Measurements from ENCODE around the gene CENPP. TPM values are rescaled to one million over a fixed set of nuclear protein-coding genes. Genes with fewer than 3 reads are reported as not detected.
A peak's percentile ranks its signal among the peaks of the same experiment; 100 is the strongest.

CENPP gene
- polyA plus RNA-seq, 2 of the 4 experiments (the other 2 are of a cell fraction), result 7.2 to 13.4 TPM

DNA sequence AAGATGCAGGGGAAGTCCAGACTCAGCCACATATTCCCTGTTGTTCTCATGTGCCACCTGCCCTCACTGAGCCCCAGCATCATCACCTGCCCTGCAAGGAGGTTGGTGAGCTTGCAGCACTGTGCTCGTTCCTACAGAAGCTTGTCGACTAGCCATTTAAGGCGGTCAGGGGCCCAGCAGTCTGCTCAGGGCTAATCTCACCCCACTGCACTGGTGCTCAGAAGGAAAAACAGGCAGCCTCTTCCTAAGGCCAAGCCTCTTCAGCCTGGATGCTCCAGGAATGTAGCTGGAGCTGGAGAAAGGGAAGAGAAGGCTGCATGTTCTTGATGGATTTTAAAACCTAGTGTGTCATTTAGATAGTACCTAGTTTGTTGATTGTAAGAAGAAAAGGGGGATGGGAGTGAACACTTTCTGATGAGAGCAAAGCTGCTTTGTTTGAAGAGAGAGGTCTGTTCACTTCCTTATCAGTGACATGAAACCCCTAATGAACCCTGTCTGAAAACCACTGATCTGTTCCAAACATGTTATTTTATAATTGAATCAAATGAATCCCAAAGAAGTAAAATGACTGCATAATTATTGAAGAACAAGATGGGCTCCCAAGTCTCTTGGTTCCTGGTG lies 167.1 kb downstream of the CENPP start (continued):
- TF ChIP-seq, protein P1, sequence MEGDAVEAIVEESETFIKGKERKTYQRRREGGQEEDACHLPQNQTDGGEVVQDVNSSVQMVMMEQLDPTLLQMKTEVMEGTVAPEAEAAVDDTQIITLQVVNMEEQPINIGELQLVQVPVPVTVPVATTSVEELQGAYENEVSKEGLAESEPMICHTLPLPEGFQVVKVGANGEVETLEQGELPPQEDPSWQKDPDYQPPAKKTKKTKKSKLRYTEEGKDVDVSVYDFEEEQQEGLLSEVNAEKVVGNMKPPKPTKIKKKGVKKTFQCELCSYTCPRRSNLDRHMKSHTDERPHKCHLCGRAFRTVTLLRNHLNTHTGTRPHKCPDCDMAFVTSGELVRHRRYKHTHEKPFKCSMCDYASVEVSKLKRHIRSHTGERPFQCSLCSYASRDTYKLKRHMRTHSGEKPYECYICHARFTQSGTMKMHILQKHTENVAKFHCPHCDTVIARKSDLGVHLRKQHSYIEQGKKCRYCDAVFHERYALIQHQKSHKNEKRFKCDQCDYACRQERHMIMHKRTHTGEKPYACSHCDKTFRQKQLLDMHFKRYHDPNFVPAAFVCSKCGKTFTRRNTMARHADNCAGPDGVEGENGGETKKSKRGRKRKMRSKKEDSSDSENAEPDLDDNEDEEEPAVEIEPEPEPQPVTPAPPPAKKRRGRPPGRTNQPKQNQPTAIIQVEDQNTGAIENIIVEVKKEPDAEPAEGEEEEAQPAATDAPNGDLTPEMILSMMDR (IDR thresholded peaks at IDR 0.05), result no peak
- no peak for TF ChIP-seq CHD4 (IDR thresholded peaks at IDR 0.05; ENCODE audit: borderline replicate concordance)

DNA sequence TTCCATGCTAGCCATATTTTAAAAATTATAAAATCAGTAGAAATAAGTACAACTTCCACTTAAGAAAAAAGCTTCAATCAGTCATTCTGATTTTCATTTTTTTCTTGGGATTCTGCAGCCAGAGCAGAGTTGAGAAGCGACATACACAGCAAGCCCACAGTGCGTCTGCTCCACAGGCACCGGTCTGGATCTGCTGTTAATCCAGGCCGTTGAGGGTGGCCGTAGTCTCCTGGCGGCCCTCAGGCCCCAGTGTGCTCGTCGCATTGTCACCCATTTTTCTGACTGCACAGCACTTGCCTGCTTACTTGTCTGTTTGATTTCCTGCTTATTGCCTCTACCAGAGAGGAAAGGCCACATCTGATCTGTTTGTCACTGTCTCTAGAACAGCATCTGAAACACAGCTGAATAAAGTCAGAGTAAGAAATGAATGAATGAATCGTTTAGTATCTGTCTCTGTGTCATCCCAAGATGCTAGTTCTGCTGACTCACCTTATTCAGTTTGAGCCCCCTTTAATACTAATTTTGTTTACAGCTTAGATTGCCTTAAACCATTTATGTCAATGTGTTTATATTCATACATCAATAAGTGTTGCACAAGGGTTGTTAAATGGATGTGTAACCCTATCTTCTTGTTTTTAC lies 168.1 kb downstream of the CENPP start:
- Histone ChIP-seq H3K9me3 (no peaks in the 10 kb centered on the region), H3K4me2 (no peak overlapping the region), H3K27ac (no peak overlapping the region), H3K4me3 (no peak overlapping the region), H3K4me1 (no peaks in the 10 kb centered on the region)
- DNase-seq (ENCODE audit: low read depth in 1 of 2, low spot score in 1 of 2) (no peak), FAIRE-seq (no peak), ATAC-seq (no peak)
- ChIA-PET CTCF (interaction anchor here (1.3 kb wide), 1 partner anchor 9 kb away, joined by 5 read pairs; no protein-coding TSS in a partner anchor), POLR2A (no interaction called here)
- WGBS (ENCODE audit: missing lambda C conversion rate), result 90% methylated on average over 9 of the region's 9 CpGs
- TF ChIP-seq KDM1A (IDR thresholded peaks at IDR 0.05; ENCODE audit: low read depth) (no peak), MAFK (IDR thresholded peaks at IDR 0.05; ENCODE audit: partially characterized antibody) (peak; percentile 62)

DNA sequence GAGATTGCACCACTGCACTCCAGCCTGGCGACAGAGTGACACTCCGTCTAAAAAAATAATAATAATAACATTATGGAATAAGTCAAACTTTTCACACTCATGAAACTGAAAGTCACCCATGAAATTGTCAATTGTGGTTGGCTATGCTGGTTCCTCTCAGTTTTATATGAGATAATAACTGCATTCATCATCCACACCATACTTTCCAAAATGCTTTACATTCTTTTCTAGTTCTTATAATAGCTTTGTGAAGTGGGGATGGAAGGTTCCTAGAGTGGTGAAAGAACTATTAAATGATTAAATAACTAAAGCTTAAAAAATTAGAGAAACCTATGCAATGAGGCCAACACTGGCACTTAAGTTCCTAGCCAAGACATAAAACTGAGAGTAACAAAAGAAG lies 169.1 kb downstream of the CENPP start:
- ChIA-PET CTCF (interaction anchor here (0.5 to 1.3 kb wide), 2 partner anchors 8 to 351 kb away, joined by 3 to 5 read pairs; no protein-coding TSS in a partner anchor), POLR2A (no interaction called here)
- TF ChIP-seq MAZ (IDR thresholded peaks at IDR 0.05; ENCODE audit: borderline replicate concordance, low read depth, low read length), result no peak
- TF ChIP-seq, protein P1 (IDR thresholded peaks at IDR 0.05), result no peak
- TF ChIP-seq, protein P2, sequence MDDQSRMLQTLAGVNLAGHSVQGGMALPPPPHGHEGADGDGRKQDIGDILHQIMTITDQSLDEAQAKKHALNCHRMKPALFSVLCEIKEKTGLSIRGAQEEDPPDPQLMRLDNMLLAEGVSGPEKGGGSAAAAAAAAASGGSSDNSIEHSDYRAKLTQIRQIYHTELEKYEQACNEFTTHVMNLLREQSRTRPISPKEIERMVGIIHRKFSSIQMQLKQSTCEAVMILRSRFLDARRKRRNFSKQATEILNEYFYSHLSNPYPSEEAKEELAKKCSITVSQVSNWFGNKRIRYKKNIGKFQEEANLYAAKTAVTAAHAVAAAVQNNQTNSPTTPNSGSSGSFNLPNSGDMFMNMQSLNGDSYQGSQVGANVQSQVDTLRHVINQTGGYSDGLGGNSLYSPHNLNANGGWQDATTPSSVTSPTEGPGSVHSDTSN (IDR thresholded peaks at IDR 0.05), result no peak
- no peak for TF ChIP-seq HDAC2 (IDR thresholded peaks at IDR 0.05)
- no peak for TF ChIP-seq SMC3 (IDR thresholded peaks at IDR 0.05)
- ATAC-seq, result no peak
- WGBS (ENCODE audit: missing lambda C conversion rate), result 98% methylated on average over 2 of the region's 2 CpGs
- Histone ChIP-seq H3K9me3 (no peaks in the 10 kb centered on the region), H3K4me3 (no peak overlapping the region), H3K27ac (no peak overlapping the region), H3K4me2 (no peak overlapping the region), H3K4me1 (no peaks in the 10 kb centered on the region)
- DNase-seq (ENCODE audit: low read depth in 1 of 2, low spot score in 1 of 2), result no peak
- FAIRE-seq, result no peak

DNA sequence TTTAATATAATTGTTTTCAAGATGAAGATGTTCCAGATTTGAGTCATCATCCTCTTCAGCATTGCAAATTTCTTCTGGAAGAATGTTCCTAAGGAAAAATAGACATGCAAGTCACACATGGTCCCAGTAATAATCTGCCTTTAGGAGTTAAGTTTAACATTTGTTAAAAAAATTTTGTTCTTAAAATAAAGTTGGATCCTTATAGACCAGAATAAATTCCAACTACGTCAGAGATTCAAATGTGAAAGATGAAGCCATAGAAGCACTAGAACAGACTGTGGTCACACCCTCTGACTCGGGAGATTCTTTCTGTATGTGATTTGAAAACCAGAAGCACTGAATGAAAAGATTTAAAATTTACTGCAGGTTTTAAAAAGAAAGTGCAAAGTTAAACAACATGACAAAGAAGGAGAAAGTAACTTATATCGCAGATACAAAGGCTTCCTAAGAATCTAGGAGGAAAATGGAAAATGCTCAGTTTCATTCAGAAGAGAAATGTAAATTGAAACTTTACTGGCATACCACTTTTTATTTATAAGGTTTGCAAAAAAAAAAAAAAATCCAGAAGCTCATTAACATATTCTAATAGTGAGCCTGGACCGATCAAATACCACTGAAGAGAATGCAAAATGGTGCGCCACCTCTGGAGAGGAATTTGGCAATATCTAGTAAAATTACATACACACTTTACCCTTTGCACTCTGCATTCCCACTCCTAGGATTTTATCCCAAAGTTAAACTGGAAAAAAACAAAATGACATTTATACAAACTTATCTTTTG lies 170.8 kb downstream of the CENPP start:
- Histone ChIP-seq H3K27ac (no peak overlapping the region), H3K4me1 (no peaks in the 10 kb centered on the region), H3K4me2 (no peak overlapping the region), H3K4me3 (no peak overlapping the region), H3K9me3 (no peaks in the 10 kb centered on the region)
- TF ChIP-seq RNF2 (IDR thresholded peaks at IDR 0.05; ENCODE audit: borderline replicate concordance, low read depth) (no peak), MAFK (IDR thresholded peaks at IDR 0.05; ENCODE audit: partially characterized antibody) (no peak)
- DNase-seq (ENCODE audit: low read depth in 1 of 2, low spot score in 1 of 2) (no peak), FAIRE-seq (no peak), ATAC-seq (no peak)
- WGBS (ENCODE audit: missing lambda C conversion rate), result 88% methylated on average over 5 of the region's 5 CpGs
- CTCF ChIA-PET, result interaction anchor here (0.7 kb wide), 1 partner anchor 17 kb away, joined by 3 read pairs; no protein-coding TSS in a partner anchor
- POLR2A ChIA-PET, result no interaction called here

Measured in A549 (cell line).